HG03558 (cell line): ENCODE results near the gene DAAM2.

Source experiments
- ATAC-seq: cut with Tn5 transposase; IDR thresholded peaks from one replicate; pipeline ENCODE4 v1.9.1; 2021; ENCODE audit warnings: moderate number of reproducible peaks; ENCODE audit not compliant: unreplicated experiment; ENCODE audit errors: extremely low read depth

DAAM2 gene

DNA sequence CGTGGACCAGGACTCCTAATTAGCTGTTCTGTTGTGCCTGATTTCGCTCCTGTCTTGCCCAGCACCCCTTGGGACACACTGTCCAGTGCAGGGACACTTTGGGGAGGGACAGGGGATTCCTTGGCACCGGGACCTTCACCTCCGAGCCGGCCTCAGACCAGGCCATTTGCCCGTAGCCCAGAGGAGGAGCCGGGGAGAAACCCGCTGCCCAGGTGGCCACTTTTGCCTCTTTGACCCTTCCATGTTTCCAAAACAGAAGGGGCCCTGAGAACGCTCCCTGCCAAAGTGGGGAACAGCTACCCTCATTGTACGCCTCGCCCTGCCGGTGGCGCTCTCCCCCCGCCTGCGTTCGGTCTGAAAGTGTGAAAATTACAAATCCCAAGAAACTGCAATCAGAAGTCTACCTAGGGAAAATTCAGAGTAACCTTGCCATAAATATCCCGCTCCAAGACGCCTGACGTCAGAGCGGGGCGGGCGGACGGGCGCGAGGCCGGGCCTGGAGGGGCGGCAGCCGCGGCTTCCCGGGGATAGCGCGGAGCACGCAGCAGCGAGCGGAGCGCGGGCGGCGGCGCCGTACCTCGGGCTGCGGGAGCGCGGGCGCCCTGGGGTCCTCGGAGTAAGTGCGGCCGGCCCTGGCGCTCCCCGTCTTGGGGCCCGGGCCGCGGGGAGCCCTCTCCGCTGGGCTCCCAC lies at the start of gene DAAM2:
Gene DAAM2 (plus strand): TSS at position 527 of the 690 bp plus-strand sequence. CDS start 63,927 bp downstream, outside the sequence.
- ATAC-seq: no peak

DNA sequence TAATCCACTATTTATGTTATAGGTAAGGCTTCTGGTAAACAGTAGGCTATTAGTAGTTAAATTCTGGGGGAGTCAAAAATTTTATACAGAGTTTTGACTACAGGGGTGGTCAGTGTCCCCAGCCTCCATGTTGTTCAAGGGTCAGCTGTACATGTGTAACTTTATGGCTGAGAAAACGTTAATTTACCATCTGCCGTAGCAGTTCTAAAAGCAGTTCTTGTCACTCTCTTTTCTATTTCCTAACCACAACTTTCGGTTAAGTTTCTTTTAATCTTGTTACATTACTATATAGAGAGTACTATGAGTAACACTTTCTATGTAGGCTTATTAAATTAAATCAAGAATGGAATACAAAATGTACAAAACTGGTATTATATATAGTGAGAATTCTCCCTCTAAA lies 45.4 kb upstream of the DAAM2 start:
- no peak for ATAC-seq

DNA sequence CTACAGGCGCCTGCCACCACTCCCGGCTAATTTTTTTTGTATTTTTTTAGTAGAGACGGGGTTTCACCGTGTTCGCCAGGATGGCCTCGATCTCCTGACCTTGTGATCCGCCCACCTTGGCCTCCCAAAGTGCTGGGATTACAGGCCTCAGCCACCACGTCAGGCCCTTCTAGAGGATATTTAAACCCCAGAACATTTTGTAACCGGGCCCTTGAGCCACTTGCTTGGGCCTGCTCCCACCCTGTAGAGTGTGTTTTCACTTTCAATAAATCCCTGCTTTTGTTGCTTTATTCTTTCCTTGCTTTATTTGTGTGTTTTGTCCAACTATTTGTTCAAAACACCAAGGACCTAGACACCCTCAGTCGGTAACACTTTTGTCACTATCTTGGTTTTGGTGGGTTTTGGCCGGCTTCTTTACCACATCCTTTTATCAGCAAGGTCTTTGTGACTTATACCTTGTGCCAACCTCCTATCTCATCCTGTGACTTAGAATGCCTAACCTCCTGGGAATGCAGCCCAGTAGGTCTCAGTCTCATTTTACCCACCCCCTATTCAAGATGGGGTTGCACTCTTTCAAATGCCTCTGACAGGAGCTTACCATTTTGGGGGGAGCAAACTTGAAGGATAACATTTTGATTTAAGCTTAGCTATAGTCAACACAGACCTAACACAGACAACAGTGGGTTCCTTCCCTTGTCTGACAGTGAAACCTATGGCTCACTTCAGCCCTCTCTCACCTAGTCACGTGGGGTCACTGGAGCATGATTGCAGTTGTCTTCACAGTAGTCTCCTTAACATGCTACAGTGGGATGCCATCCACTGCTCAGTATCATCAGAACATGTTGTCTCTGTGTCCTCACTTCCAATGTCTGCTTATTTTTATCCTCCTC lies 39.1 kb upstream of the DAAM2 start:
- no peak for ATAC-seq

DNA sequence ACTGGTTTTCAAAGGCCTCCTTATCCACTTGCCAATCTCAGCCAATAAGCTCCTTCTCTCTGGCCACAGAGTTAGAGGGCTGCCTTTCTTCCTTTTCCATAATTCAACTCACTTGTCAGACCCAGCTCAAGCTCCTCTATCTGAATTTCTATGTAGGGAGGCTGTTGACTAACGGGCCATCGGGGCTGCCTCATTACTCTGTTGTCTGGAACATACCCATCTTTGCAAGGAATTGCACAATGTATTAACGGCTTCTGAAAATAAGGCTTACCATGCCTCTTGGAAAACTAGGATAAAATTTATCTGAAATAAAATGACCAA lies 38.5 kb upstream of the DAAM2 start:
- no peak for ATAC-seq

DNA sequence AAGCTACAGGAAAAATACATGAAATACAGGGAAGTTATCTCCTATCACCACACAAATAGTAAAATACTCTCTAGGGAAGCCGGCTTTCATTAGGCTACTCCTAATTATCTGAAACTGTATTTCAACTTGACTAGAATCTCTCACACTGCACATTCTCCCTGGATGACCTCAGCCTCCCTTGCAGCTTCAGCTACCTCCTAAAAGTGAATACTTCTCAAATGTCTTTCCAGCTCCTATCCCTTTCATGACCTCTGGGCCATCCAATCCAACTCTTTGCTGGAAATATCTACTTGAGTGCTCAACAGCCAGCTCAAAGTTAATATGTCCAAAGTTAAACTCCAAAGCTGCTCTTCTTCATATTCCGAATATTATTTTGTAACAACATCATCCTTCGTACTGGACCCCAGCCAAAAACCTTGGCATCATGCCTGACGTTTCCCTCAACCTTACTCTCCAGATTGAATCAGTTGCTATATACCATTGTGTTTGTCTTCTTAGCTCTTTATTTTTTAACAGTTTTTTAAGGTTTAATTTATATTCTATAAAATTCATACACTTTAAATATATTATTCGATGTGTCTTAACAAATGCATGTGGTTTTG lies 37.6 kb upstream of the DAAM2 start:
- ATAC-seq: no peak

DNA sequence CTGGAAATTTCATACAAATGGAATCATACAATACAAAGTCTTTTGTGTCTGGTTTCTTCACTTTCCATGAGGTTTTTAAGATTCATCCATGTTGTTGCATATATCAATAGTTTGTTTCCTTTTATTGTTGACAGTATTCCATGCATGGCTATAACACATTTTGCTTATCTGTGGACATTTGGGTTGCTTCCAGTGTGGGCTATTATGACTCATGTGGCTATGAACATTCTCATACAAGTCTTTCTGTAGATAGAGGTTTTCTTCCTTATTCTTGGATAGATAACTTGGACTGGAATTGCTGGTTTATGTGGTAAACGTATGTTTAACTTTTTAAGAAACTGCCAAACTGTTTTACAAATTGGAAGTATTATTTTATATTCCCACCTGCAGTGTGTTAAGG lies 36.9 kb upstream of the DAAM2 start:
- no peak for ATAC-seq

DNA sequence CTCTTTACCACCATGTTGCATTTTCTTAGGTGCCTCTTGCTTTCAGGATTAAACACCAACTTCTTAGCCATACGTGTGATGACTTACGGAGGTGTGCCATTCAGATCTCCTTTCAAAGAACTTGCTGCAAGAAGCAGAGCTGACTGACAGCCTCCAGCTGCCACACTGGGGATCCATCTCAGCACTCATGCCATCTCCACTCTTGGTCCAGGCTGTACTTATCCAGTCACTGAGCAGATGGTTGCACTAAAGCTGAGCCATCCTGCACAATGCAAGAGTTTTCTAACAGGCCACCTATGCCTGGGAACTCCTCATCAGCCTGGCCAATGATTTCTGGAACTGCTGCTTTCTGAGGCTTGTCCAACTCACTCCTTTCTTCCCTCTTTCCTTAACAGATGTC lies 35.6 kb upstream of the DAAM2 start:
- no peak for ATAC-seq

DNA sequence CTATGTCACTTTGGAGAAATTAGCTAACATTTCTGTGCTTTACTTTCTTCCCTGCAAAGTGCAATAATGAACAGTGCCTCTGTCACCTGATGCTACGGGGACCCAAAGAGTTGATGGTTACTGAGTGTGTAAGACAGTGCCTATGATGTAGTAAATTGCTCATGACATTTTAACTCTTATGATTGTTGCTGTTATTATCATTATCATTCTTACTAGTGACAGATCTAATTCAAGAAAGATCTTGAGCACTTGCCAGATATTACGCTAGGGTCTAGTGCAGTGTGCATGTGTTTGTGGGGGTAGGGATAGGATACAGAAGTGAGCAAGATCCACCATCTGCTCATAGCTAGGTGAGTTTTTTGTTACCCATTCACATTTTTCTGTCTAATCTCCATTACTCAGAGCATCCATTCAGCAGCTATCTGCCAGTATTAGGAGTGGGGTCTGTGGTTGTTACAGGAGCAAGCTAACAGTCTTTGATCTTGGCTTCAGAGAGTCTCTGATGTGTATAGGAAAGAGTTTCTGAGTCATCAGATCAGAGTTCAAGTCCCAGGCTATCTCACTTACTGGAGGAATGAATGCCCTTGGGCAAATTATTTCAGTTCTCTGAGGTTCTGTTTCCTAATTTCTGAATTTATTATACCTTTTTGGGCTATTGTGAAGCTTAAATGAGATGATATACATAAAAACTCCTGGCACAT lies 33.1 kb upstream of the DAAM2 start:
- ATAC-seq: no peak

DNA sequence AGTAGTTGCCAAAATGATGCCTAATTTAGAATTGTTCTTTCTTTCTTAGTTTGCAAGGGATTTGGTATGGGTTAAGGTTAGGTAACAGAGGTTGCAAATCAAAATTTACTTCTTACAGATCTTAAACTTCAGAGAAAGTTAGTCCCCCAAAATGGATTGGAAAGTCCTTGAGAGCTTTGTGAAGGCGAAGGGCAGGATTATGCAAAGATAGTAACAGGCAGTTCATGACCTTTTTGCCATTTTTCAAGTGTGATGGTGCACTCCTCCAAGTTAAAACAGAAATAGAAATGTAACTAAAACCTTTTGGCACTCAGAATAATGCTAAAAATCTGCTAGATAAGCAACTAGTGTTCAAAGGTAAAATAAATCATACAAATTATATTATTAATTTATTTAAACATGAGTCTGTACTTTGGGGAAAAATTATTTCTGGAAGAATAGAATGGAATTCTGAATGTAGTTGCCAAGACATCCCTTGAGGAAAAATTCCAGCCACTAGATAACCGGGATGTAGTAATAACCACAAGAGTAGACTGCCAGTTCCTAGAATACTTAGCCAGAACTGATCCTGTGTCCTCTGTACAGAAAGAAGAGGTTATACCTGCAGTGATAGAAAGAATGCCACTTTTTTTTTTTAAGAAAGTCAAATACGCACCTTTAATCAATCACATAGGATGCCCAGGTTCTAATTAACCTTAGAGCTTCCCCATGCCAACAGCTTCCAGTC lies 31.8 kb upstream of the DAAM2 start:
- ATAC-seq: no peak

DNA sequence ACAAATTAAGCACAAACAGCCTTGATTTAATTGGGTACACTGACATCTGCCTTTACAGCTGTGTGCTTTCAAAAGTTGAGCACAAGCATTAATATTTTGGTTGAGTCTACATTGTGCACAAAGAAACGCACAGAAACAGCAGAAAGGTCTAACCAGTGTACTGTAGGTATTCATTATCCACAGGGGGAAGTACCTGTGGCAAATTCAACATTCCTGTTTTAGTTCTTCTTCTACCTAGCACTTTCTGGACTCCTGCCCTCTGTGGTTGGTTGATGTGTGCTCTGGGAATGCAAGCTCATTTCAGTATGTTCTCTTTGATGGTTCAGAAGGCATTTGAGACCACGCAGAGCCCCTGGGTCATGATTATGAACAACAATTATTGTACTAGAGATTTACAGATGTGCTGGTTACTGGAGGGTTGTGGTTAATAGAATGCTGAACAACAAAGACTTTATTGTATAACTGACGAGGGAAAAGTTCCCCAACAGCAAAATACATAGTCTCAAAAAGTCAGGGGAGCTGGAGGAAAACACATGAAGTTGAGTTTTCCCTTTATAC lies 26.6 kb upstream of the DAAM2 start:
- ATAC-seq: no peak

DNA sequence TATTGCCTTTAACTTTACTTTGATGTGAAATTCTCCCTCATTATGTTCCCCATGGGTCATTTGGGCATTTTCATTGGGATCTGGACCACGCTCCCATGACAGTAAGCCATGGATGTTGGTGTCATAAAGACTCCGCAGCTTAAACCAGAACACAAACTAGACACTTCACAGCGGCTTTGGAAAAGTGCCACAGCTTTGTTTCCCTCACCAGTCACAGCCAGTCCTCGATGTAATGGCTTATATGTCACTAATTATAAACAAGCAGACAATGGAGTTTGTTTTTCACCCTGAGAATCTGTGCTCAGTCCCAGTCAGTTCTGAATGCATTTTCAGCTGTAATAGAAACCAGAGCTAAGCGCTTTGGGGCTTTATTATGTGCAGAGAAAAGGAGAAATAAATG lies 23.2 kb upstream of the DAAM2 start:
- no peak for ATAC-seq

DNA sequence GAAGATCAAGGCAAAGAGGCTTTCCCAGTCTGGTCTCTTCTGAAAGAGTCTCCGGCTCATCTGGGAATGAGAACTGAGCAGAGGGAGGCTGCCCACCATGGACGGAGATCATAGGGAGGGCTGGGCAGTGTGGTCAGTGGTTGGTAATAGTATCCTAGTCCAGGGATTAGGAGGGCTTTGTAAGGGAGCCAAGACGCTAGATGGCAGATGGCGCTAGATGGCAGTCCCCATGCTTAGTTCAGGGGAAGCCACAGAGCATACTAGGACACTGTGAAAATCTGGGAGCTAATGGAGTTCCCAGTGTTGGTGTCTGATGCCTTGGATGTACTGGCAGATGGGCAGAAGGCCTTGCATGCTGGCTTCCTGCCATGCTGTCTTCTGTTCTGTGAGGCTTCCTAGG lies 21.7 kb upstream of the DAAM2 start:
- ATAC-seq: no peak

DNA sequence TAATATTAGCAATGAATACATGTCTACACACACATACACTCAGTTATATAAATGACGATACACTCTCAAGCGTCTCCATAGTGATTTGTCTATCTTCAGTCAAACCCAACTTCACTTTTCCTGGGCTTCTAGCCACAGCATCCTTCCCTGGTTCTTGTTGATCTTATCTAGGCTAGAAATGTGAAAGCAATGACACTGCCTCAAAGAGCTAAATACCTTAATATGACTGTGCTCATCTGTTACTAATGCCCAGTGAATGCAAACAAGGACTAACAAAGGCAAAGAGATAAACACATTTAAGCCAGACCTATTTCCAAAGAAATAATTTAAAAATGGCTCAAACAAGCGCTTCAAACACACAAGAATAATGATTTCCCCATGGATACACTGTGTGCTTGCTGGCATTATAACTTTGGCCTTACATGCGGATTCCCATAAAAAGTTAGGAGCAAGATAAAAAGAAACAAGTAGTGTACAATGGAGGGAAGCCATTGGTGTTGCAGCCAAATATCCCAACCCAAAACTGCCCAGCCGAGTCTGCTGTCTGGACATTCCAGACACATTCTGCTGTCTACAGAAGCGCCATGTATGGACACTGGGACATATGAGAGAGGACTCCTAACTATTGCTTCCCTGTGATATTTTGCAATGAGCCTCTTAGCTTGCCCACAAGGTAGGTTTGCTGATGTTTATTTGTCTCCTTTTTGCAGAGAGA lies 19.5 kb upstream of the DAAM2 start:
- no peak for ATAC-seq

DNA sequence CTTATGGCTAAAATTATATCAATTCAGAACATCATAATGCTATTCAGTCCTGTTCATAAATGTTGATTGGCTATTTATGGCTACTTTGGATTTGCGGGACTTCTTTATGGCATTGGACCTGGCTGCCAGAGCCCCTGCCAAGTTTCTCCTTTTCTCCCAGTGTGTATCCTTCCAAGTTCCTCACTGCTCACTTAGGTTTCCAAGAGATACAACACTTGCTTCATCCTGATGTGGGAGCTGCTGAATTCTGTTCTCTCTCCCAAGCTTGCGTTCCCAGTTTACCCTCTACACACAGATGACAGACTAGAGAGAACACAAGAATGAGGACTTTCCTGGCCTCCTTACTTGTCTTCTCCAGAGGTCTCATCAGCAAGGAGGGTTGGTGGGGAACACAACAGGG lies 18.4 kb upstream of the DAAM2 start:
- no peak for ATAC-seq

DNA sequence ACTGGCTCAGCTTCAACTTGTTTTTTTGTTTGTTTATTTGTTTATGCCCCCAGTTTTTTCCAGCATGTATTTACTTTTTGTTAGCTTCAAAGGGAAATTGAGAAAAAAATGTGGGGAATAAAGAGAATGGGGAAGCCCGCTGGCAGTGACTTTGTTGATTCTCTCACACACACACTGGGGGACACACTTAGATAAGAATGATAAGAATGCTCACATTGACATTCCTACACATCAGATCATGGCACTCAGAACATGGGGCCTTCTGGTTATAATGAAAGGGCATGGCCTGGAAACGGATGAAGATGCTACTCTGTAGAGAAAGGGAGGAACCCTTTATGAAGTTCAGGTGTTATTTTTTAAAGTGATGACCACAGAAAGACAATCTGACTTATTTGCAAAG lies 15.6 kb upstream of the DAAM2 start:
- no peak for ATAC-seq

DNA sequence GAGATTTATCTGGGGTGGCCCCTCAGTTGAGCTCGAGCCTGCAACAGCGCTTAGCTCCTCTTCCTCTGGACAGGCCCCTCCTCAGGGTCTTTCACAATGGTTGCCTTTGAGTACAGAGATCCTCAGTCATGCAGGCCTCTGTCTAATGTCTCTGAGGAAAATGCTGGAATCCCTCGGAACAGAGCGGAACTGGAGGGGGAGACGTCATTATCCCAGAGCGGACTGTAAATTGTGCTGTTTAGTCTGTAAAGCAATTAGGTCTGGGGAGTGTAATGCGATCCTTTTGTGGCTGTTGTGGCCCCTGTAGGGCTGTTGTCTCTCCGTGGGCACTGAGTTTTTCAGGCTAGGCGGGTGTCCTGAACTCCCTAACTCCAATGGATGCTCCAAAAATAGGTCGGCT lies 15.0 kb upstream of the DAAM2 start:
- no peak for ATAC-seq

DNA sequence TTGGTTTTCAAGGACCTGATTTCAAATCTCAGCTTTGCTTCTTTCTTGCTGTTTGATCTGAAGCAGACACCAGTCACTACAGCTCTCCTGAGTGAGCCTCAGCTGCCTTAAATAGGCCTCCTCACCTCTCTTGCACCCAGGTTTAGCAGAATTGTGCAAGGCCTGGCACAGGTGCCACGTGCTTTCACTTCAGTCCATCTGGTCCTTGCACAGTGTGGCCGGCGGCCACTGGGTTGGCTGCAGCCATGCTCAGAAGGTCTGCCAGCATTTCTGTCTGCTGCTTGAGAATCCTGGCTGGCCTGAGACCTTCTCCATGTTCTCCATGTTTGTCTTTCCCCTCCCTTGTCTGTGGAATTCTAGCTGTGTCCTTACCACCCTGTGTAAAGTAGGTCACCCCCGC lies 14.5 kb upstream of the DAAM2 start:
- ATAC-seq: no peak

DNA sequence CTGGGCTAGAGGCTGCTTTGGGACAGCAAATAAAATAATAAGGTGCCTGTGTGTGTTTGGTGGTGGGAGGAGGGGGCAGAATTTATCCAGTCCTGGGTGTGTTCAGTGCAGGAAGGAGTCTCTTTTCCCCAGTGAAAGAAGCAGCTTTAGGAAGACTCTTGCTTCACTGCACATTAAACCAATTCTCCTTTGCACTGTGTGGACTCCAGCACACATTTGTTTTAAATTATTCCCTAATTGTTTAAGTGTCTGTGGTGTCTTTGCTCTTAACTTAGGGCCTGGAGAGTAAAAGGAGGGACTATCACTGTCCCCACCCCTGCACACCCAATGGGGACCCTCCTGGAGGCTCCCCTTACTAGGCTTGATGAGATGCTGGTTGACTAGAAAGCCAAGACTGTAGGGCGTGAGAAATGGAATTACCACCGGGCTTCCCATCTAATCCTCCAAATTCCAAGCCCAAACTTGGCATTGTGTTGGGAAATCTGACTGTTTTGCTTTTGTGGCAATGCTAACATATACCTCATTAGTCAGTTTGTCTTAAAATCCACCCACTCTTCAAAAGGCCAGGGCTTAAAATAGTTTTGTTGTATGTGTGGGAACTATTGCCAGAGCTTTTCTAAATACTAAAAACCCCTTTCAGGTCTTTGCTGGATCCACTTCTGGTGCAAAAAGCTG lies 13.5 kb upstream of the DAAM2 start:
- no peak for ATAC-seq

DNA sequence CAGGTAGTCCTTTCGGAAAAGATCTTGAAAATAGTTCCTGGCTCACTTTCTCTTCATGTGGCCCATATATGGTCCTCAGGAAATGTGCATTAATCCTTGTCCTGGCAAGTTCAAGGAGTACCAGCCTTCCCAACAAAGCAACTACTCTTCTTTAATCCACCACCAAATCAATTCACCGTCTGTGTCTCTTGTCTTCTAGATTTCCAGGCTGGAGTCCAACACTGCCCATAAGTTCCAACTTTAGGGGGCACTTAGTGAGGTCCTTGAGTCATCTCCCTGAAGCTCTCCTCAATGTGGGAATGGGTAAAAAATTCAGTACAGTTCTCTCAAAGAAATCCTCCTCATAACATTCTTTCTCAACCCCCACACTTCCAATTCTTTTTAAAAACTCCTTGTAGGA lies 6.9 kb upstream of the DAAM2 start:
- ATAC-seq: no peak
